NCI-H524 (cell line): ENCODE results near the gene LMOD1.

Experiments used
- DNase-seq, 2 experiments: peaks; one replicate each; lab custom pipeline; 2025; lab: John Stamatoyannopoulos, UW

The LMOD1 gene

GRCh38 chr1:201891451-201892045, 54.8 kb downstream of the LMOD1 start:
- no peak for DNase-seq

- DNase-seq = no peak
Observed at GRCh38 chr1:201890806-201891450, 55.4 kb downstream of the LMOD1 start.

- no peak for DNase-seq
Observed at GRCh38 chr1:201890223-201890622, 56.1 kb downstream of the LMOD1 start.

- DNase-seq = no peak
Observed at GRCh38 chr1:201889090-201889968, 57.0 kb downstream of the LMOD1 start.

- peak in 1 of 2 experiments; percentile 37 for DNase-seq
Observed at GRCh38 chr1:201888282-201889089, 57.9 kb downstream of the LMOD1 start, which contains the start of gene SHISA4. Gene SHISA4, plus strand, starts transcription at chr1:201888898. Its CDS starts 97 bp downstream, at chr1:201888995.

- no peak for DNase-seq
Observed at GRCh38 chr1:201887116-201887866, 59.1 kb downstream of the LMOD1 start.

- no peak for DNase-seq
Observed at GRCh38 chr1:201886103-201886885, 60.1 kb downstream of the LMOD1 start.

- no peak for DNase-seq
Observed at GRCh38 chr1:201885531-201886075, 60.7 kb downstream of the LMOD1 start.

- DNase-seq = peak in 1 of 2 experiments; percentile 18
Observed at GRCh38 chr1:201884425-201884824, 61.9 kb downstream of the LMOD1 start.

- no peak for DNase-seq
Observed at GRCh38 chr1:201883786-201884185, 62.6 kb downstream of the LMOD1 start.

GRCh38 chr1:201883266-201883665, 63.1 kb downstream of the LMOD1 start:
- no peak for DNase-seq

GRCh38 chr1:201882665-201883132, 63.6 kb downstream of the LMOD1 start:
- DNase-seq = no peak

- DNase-seq = no peak
Observed at GRCh38 chr1:201881617-201882016, 64.7 kb downstream of the LMOD1 start.

- DNase-seq = no peak
Observed at GRCh38 chr1:201880928-201881571, 65.3 kb downstream of the LMOD1 start.

- DNase-seq = peak in 1 of 2 experiments; percentile 38
Observed at GRCh38 chr1:201877877-201878401, 68.4 kb downstream of the LMOD1 start.

GRCh38 chr1:201876148-201876818, 70.1 kb downstream of the LMOD1 start:
- DNase-seq = peak in 1 of 2 experiments; percentile 19

GRCh38 chr1:201874672-201875071, 71.7 kb downstream of the LMOD1 start:
- DNase-seq = no peak

GRCh38 chr1:201870397-201870796, 76.0 kb downstream of the LMOD1 start:
- DNase-seq = no peak

GRCh38 chr1:201861448-201861847, 84.9 kb downstream of the LMOD1 start:
- no peak for DNase-seq
